CD4-positive, alpha-beta T cell treated with Interleukin-15 for 4 hours (primary cell): ENCODE measurements around the gene CA5B.
A peak's percentile ranks its signal among the peaks of the same experiment; 100 is the strongest.
"Not testable (repeated sequence)": the region's sequence is repeated elsewhere in the genome, so short reads cannot be mapped to it uniquely, and the experiment has no call there.

Experiments
- DNase-seq: peaks from one replicate; pipeline ENCODE4 v3.0.0-alpha.2; 2020; ENCODE audit warnings: low spot score

Gene CA5B, protein sequence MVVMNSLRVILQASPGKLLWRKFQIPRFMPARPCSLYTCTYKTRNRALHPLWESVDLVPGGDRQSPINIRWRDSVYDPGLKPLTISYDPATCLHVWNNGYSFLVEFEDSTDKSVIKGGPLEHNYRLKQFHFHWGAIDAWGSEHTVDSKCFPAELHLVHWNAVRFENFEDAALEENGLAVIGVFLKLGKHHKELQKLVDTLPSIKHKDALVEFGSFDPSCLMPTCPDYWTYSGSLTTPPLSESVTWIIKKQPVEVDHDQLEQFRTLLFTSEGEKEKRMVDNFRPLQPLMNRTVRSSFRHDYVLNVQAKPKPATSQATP

DNA sequence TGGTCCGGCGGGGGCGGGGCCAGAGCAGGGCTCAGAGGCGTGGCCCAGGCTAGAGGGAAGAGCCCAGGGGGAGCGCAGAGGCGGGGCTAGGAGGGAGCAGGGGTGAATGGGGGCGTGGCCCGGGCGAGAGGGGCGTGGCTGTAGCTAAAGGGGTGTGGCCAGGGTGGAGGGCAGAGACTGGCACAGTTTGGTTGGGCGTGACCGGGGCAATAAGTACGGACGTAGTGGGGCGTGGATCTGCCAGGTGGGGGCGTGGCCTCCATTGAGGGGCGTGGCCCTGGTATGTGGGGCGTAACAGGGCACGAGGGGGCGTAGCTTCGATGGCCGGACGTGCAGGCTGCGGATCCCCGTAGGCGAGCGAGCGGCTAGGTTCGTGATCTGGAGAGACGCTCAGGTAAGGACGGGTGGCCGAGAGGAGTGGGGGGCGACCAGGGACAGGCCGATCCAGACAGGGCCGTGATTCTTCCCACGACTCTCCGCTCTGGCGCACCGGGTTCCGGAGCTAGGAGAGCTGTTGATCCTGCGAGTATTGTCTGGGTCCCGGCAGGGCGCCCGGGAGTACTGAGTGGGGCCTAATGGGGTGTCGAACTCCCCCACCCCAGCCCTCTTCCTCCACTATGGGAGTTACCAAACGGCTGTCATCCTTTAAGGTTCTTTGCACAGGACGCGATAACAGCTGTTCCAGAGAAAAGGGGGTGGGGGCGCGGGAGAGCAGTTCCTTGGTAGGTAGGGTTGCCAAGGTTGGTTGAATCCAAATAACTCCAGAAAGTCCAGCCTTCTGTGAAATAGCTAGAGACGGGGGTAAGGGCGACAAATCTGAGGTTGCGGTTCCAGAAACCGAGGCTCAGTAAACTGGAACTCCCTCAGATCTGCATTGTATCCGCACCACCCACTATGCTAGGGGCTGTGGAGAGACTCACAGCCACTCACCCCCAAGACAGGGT lies at the start of gene CA5B:
Gene CA5B (plus strand): TSS at position 312 of the 944 bp plus-strand sequence. CDS start 11,754 bp downstream, outside the sequence.
- peak; percentile 97 for DNase-seq

DNA sequence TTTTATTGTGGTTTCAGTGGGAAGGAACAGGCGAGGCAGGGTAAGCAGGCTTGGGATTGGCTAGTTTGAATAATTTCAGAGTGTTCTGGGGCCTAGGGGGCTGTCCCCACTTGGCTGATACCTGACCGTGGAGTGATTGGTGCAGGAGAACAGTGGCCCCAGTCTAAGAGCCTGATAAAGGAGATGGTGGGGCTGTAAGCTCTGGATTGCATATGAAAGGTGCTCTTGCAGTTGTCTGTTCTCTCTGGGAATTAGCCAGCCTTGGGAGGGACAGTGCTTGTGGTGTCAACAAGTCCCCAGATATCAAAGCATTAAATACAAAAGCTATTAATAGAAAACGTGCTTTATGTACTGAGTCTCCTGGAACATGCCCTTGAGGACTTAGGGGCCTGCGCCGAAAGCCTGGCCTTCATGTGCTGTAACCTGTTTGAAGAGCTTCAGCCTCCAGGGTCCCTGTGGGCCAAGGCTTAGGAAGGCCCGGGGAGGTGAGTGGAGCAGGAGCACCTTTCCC lies 43.1 kb upstream of the CA5B start:
- no peak for DNase-seq

DNA sequence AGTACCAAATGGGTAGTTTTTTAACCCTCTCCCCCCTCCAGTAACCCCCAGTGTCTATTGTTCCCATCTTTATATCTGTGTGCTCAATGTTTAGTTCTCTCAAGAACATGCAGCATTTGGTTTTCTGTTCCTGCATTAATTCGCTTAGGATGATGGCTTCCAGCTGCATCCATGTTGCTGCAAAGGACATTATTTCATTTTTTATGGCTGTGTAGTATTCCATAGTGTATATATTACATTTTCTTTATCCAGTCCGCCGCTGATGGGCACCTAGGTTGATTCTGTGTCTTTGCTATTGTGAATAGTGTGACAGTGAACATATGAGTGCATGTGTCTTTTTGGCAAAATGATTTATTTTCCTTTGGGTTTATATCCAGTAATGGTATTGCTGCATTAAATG lies 41.6 kb upstream of the CA5B start:
- DNase-seq: no peak

DNA sequence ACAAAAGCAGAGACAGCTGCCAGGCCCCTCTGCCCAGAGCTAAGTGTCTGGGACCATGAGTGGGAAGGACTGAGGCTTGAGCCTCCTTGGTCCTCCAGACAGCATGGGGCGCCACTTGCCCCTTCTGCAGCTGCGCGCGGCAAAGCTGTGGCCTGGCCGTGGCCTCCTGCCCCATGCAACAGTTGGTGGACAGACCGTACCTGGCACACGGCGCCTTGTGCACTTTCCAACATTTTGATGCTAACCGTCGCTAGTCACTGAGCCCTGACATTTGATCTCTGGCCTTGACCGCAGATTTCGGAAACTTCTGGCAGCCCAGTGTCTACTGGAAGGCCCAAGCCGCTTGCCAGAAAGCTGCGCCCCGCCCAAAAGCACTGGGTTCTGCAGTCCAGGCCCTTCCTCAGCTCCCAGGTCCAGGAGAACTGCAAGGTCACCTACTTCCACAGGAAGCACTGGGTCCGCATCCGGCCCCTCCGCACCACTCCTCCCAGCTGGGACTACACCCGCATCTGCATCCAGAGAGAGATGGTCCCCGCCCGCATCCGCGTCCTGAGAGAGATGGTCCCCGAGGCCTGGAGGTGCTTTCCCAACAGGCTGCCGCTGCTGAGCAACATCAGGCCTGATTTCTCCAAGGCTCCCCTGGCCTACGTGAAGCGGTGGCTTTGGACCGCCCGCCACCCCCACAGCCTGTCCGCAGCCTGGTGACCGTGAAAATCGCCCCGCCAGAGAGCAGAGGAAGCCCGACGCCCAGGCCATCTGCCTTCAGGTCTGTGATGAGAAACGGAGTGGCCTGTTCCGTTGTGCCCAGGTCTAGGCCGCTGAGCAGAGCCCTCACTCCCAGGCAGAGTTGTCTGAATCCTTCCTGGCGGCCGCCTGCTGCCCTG lies 35.3 kb upstream of the CA5B start:
- DNase-seq: no peak

DNA sequence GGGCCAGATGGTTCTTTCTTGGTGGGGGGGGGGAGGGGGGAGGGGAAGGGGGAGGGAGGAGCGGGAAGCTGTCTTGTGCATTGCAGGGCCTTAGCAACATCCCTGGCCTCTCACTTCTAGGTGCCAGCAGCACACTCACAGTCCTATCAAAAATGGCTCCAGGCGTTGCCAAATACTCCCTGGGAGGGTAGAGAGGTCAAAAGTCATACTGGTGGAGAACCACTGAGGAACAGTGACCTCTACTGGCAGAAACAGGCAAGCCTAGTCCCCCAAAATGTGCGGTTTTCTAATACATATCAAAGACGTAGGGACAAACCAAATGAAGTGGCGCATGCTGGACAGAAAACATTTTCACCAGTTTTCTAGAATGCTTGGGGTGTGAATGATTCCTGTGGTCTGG lies 34.3 kb upstream of the CA5B start:
- DNase-seq: not testable (repeated sequence)

DNA sequence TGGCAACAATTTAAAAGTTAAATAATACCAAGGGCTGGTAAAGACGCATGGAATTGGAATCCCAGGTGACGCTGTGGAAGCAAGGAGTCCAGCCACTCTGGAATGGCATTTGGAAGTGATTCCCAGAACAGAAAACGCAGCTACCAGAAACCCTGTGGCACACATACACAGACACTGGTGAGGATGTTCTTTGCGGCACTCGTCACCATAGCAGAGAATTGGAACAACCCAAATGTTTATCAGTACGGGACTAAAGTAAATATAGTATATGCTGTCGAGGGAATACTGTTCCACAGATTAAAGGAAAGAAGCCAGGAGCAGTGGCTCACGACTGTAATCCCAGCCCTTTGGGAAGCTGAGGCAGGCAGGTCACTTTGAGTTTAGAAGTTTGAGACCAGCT lies 33.8 kb upstream of the CA5B start:
- not testable (repeated sequence) for DNase-seq

DNA sequence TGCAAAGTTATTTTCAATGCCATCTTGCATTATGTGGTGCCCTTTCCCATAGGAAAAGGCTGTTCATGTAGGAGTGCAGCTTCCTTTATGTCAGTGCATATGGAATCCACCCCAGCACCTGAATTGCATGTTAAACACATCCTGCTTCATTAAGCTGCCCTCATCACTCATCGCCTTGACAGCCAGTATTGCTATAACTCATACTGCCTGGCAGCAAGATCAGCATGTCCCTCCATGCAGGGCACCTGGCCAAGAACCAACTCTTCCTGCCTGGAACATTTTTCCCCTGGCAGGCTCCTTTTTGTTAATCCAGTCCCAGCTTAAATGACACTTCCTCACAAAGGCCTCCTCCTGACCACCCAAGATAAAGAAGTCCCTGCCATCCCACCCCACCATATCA lies 23.5 kb upstream of the CA5B start:
- no peak for DNase-seq

DNA sequence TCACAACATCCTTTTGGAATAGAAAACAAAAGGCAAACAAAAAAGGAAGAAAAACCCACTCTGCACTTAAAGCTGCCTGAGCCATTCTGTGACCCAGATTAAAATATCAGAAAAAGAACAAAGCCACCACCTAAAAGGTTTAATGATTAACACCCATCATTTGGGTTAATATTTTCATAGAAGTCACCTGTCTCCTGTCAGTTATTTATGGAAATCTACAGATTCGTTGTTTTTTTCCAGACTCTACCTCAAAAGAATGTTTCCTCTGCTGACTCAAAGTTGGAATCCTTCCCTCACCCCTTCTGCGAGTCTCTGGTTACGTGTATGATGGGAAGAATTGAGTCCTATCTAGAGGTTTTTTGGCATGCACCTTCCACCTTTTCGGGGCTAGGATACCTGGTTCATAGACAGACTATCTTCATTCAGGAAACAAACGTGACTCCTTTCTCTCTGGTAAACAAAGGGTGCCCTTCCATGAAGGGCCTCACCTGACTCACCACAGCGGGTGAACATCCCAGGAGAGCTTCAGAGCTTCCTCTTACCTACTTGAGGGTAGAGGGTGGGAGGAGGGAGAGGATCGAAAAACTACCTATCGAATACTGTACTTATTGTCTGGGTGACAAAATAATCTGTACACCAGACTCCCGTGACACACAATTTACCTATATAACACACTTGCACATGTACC lies 19.6 kb upstream of the CA5B start:
- no peak for DNase-seq

DNA sequence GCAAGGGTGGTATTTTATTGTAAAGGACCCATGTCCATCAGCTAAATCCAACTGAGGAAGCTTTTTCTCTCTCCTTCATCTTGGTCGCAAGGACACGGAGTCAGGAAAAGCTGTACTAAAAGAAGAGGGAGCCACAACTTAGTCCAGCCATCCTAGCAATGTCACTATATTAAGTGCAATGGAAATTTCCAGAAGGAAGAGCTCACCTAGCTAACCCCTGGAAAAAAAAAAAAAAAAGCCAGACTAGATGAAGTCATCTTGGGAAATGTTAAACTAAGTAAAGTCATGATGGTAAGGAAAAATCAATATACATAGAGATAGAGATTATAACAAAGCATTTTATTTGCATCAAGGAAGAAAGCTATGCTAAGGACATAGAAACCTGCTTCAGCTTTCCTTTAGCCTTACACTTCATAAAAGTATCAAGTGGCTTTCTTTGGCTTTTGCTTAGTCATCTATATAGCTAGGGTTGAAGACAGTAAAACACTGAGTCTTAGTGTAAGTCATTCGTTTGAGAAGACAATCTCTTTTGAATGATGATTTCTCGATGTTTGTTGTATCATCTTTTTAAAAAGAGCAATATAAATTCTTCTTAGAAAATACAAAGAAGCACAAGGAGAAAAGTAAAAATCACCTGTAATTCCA lies 18.6 kb upstream of the CA5B start:
- DNase-seq: no peak

DNA sequence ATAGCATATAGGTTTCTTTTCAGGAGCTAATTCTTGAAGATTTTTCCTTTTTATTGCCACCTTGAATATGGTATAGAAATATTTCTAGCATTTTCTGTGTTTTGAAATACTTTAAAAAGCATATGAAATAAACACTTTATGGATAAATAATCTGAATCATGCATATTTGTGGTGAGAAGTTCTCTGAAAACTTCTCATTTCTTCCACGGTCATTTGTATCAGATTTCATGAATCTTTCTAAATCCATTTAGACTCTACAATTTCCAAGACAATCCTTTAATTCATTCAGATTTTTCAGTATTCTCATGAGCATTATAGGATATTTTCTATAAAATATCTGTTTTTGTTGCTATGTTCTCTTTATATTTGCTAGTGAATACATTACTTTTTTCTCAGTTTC lies 16.2 kb upstream of the CA5B start:
- no peak for DNase-seq

DNA sequence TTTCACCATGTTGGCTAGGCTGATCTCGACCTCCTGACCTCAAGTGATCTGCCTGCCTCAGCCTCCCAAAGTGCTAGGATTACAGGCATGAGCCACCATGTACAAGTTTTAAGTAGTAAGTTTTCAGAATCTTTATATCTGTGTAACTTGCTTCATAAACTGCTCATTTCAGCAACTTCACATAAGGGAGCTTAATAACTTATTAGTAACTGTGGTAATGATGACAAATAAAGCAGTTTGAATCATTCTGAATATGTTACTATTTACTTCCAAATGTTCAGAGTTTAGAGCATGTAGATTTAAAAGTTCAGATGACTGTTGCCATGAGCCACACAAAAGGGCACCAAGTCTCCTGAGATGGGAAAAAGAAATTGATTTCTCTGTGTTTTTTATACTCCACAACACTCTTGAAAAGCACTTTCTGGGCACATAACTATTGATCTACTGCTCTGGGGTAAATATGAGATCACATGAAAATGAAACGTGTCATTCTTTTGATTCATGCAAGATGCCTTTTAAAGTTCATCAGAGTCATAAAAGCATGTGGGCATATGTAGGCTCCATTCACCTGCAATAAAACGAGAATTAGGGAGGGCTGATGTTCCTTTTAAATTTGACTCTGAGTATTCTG lies 14.1 kb upstream of the CA5B start:
- no peak for DNase-seq

DNA sequence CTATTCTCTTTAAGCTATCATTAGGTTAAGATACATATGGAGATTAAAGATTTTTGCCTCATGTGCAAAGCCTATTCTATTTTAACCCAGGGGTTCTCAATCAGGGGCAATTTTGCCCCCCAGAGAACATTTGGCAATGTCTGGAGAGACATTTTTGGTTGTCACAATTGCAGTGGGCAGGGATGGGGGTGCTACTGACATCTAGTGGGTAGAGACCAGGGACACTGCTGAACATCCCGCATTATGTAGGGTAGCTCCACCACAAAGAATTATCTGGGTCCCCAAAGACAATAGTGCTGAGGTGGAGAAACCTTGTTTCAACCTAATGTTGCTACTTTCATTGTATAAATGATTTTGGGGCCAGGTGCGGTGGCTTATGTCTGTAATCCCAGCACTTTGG lies 13.2 kb upstream of the CA5B start:
- DNase-seq: no peak

DNA sequence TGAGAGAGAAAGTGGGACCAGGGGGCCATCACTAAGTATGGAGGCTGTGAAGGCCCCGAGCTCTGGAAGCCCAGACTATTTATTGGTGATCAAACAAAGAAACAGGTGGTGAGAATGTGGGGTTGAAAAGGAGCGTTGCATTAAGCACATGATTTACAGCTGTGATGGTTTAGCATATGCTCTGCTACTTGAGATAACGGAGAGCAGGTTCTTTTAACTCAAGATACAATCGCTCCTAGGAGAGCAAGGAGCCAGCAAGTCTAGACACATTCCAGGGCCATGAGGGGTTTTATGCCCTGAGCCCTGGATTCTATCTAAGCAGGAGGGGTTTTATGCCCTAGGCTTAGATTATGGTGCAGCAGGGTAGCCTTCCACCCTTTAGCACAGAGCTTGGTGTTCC lies 6.7 kb upstream of the CA5B start:
- DNase-seq: not testable (repeated sequence)

DNA sequence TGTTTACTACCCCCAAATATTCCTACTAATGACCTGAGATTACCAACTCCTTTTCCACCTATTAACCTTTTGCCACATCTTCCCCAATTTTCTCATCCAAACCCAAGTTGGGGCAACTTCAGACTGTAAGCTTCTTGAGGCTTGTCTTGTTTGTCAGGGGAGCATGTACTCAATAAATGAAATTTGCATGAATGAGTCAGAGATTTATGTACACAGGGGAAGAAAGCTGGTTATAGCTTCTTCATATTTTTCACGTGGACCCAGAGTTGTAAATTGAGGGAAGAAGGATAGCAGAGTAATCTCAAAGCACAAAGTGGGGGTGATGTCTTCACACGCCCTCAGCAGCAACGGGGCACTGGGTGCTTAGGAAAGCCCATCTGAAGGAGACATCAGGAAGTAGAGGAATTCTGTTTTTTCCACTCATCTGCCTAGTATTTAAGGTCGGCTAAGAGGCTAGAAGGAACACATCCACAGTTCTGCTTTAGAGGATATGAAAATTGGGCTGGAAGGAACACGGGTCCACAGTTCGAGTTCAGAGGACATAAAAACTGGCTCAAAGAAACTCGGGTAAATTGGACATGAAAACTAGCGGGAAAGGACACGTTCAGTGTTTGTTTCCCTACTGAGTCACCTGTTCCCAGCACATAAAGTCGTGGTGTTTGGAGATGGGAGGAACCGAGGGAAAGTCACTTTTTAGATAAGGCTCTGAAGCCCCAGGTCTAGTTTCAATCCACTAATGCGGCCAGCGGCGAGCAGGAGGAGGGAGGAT lies 696 bp upstream of the CA5B start:
- DNase-seq: no peak

DNA sequence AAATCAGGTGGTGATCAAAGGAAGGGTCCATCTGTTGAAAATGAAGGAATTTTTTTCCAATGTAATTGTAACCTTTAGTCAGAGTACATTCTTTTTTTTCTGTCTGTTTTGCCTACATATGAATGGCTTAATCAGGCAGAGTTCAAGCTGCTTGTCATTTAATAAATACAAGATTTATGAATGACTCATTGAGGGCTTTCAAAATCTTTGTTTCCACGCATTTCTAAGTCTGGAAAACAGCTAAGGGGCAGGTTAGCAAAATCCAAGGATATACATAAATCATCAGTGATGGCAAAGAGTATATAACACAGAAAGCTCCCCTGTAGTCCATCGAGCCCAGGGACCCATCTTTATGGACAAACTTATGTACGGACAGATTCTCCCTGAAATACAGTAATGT lies 1.8 kb downstream of the CA5B start:
- no peak for DNase-seq

DNA sequence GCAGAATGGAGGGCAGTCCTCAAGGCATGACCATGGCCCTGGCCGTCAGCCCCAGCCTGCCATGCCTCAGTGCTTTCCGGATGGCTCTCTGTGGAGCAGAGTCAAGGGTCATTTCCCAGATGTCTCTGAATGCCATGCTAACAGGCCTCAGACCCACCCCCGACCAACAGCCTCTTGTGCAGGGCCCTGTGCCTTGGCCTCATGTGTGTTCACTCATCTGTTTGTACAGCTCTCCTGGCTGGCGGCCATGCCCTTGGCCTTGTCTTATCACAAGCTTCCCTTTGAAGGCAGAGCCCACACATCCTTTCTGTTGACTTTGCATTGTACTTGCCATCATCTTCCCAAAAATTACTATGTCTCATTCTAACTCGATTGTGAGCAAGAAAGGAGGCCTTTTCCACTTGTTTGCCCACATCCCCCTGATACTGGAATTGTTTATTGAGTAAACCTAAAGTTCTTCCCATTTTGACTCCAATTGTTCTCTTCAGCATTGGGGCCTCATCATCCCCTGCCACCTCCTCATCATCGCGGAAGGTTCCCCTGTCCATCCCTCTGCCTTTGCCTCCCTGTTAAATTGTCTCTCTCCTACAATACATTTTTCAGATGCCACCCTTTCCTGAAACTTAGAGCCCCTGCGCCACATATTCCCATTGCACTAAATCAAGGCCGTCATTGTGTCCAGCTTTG lies 6.3 kb downstream of the CA5B start:
- no peak for DNase-seq

DNA sequence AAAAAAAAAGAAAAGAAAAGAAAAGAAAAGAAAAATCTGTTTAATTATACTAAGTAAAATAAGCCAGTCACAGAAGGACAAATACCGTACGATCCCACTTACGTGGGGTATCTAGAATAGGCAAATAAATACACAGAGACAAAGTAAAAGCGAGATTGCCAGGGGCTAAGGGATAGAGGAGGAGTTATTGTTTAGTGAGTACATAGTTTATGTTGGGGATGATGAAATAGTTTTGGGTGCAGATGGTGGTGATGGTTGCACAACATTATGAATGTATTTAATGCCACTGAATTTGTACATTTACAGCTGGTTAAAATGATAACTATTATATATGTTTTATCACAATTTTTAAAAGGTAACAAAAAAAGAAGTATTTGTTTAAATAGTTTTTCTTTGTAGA lies 7.1 kb downstream of the CA5B start:
- DNase-seq: no peak

DNA sequence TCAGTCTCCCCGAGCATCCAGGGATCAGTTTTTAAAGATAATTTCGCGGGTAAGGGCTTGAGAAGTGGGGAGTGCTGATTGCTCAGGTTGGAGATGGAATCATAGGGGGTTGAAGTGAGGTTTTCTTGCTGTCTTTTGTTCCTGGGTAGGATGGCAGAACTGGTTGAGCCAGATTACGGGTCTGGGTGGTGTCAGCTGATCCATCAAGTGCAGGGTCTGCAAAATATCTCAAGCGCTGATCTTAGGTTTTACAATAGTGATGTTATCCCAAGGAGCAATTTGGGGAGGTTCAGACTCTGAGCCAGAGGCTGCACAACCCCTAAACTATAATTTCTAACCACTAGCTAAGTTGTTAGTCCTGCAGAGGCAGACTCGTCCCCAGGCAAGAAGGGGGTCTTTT lies 8.6 kb downstream of the CA5B start:
- DNase-seq: not testable (repeated sequence)

DNA sequence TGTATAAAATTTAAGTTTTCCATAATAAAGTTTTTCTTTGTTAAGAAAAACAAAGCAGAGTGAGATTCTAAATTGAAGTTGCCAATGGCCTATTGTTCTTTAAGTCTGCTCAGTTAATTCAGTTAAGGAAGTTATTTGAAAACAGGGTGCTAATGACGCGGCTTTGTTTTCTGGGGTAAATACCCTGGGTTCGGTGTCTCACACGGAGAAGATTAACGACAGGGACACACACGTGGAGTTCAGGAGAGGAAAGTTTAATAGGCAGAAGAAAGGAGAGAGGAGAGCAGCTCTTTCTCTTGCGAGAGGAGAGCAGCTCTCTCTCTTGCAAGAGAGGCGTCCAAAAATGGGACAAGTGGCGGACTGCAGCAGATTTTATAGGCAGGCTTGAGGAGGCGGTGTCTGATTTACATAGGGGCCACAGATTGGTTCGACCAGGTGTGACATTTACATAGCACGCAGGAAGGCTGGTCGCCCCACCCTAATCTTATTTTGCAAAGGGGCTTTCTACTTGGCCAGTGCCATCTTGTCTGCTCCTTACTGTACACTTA lies 9.6 kb downstream of the CA5B start:
- no peak for DNase-seq
